Fibroblast of peridontal ligament (primary cell): ENCODE results near the gene SLC6A12.
"Not testable (repeated sequence)": the region's sequence is repeated elsewhere in the genome, so short reads cannot be mapped to it uniquely, and the experiment has no call there.

ENCODE experiments used
- DNase-seq: peaks from one replicate; pipeline ENCODE4 v3.0.0-alpha.2; 2010; ENCODE audit errors: extremely low read depth

SLC6A12 gene

DNA sequence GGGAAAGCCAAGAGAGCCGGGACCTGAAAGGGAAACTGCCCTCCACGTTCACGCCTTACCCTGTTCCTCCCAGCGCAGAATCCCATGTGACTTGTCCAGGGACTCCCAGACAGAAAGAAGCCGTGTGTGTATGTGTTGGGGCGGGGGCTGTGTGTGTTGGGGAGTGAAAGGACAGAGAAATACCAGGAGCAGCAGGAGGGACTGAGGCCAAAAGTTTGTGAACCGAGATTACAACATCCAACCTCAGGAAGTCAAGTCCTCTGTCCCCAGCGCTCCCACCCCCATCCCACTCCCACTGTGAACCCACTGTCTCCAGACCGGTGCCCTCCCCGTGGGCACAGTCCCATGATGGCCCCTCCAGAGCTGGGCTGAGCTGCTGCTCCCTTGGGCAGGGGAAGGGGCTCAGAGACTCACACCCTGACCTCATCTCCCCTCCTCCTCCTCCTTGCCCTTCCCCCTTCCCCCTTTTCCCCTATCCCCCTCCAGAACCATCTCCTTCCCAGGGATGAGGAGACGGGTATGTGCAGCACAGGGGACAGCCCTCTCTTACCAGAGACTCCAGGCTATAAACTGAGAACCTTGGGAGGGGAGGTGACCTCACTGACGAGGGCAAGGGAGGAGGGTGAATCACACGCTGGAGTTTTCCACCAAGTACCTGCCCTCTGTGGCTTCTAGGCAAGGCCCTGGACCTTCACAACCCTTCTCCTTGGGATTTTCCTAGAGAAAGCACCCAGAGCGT, at the start of gene SLC6A12:
TSS of gene SLC6A12 (minus strand) at position 155 of the 739 bp plus-strand sequence. CDS start 4,171 bp downstream, outside the sequence.
- no peak for DNase-seq

DNA sequence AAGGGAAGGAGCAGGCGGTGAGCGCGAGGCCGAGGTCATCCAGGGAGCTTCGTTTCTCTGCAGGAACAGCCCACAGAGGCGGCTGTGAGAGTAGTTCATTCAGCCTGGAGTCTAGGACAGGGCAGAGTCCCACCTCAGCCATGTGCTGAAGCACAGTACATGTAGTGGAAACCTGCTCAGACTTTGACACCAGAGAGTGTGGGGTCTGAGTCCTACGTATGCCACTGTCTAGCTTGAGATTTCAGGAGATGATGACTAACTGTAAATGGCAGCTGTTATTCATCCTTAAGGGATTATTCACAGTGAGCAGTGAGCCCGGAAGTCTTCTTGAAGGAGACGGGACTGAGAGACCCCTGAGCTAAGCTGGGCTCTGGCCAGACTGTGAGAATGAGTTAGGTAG, 49.6 kb upstream of the SLC6A12 start:
- no peak for DNase-seq

GRCh38 chr12:262817-263216, 48.9 kb upstream of the SLC6A12 start, which contains the start of gene SLC6A13:
TSS of gene SLC6A13 (minus strand) at chr12:262836. CDS start at chr12:260052, 2,784 bp downstream.
- no peak for DNase-seq

- no peak for DNase-seq
Observed at GRCh38 chr12:262113-262512, 48.2 kb upstream of the SLC6A12 start.

DNA sequence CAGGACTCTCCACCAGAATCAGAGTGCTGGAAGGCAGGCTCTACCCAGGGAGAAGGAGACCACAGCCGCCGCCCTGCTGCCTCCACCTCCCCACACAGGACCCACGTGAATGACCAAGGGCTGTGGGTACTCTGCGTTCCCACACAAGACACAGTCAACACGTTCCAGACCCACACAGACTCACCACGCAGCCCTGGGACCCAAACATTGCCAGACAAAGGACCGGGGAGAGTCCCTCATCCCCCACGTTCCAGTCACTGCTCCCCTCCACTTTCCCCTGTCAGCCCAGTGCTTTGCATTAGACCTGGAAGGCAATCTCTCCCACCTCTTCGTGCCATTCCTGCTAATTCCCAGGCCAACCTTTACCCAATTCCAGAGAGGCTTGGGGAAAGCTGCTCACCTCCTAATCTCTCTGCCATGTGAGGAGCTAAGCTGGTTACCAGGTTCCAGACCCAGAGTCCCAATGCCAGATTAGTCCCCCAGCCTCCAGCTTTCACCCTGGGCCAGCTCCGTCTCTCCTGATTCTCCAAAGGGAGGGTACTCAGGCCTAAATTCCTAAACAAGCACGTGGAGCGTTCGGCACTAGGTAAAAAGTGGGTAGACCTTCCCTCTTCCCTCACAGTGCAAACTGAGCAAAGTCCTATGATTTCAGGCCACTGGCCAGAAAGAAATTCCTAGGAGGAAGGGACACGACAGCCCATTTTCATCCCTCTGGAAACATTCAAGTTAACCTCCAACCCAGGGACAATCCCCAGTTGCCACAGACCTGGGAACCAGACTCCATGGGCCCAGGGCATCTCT, 43.8 kb upstream of the SLC6A12 start:
- no peak for DNase-seq

DNA sequence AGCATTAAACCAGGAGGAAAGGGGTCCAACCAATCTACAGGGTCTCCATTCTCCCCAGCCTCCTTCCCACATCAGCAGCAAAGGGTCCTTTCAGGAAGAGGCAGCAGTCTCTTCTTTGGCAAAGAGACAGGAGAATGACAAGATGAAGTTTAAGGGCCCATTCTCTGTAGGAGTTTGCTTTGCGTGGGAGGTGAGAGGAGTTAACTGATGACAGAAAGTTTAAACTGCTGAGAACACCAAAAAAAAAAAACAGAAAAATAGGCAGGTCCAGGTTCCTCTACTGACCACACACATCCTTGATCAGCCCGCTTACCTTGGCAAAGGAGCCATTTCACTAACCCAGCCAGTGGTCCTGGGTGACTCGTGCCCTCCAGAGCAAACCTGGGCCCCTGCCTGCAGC, 43.0 kb upstream of the SLC6A12 start:
- no peak for DNase-seq

- no peak for DNase-seq
Observed at GRCh38 chr12:256225-256624, 42.3 kb upstream of the SLC6A12 start.

DNA sequence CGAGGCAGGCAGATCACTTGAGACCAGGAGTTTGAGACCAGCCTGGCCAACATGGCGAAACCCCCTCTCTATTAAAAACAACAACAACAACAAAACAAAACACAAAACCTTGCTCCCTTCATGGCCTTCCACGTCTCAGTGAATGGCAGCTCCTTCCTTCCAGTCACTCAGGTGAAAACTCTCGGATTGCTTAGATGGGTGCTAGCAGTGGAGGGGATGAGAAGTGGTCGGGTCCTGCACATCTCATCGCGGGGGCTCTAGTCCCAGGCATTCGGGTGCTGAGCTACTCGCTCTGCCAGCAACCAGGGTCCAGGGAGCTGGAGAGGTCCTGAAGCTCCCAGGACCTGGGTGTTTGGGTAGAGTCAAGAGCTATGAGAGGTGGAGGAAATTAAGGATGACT, 41.0 kb upstream of the SLC6A12 start:
- no peak for DNase-seq

GRCh38 chr12:254039-254438, 40.1 kb upstream of the SLC6A12 start:
- DNase-seq, result no peak

GRCh38 chr12:253116-253831, 39.3 kb upstream of the SLC6A12 start:
- DNase-seq, result no peak

DNA sequence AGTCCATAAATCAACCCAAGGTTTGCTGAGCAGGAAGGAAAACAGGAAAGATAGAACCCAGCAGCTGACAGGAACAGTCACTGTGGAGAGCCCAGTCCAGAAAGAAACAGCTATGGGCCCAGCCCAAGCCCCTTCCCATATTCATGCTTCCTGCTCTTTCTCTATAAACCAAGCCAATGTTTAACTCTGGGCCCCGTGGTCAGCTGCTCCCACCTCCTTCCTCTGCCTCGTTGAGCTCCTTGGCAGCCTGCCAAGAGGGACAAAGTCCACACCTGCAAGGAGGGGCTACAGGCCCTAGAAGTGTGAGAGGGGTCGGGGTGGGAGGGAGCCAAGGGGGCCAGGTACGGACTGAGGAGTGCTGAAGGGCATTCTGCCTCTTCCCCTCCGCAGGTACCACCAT, 38.7 kb upstream of the SLC6A12 start:
- DNase-seq, result no peak

DNA sequence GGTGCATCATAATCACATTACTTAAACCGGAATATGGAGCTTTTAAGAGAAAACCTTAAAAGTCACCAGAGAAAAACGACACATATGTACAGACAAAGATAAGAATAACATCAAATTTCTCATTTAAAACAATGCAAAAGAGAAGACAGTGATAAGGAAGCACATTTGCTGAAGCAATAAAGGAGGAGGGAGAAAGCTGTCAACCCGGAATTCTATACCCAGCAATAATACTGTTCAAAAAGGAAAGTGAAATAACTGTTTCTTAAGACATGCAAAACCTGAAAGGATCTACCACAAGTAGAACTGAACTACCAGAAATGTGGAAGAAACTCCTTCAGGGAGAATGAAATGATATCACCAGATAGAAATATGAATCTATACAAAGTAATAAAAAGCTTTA, 33.3 kb upstream of the SLC6A12 start:
- no peak for DNase-seq

DNA sequence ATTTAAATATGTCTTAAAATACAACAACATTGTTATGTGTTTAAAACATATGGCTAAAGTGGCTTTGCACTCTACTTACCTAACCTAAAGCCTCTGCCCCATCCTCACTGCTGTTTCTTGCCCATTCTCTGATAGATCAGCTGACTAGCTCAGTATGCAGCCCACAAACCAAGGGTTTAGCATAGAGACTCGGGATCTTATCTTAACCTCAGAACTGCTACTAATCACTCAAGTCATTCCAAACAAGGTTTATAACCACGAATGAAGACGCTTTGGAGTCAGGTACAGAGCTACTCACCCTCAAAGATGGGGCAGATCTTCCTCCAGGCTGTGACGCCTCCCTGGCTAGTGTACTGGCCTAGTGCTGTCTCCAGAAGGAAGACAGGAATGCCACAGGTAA, 29.4 kb upstream of the SLC6A12 start:
- no peak for DNase-seq

DNA sequence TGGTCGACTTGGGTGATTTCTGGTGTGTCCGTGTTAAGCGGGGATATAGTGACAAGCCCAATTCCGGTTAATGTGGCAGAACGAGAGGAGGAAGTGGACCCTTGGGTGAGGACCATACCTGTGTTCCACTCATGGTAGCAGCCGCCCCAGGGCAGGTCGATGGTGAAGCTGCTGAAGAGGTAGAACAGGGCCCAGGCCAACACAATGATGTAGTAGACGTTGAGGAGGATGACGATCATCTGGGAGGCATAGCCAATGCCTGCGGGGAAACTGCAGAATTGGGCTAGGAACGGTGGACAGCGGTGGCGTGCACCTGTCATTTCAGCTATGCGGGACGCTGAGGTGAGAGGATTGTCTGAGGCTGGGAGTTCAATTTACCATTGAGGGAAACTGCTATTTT, 28.5 kb upstream of the SLC6A12 start:
- DNase-seq, result no peak

- DNase-seq, result no peak
Observed at GRCh38 chr12:241266-241665, 27.3 kb upstream of the SLC6A12 start.

DNA sequence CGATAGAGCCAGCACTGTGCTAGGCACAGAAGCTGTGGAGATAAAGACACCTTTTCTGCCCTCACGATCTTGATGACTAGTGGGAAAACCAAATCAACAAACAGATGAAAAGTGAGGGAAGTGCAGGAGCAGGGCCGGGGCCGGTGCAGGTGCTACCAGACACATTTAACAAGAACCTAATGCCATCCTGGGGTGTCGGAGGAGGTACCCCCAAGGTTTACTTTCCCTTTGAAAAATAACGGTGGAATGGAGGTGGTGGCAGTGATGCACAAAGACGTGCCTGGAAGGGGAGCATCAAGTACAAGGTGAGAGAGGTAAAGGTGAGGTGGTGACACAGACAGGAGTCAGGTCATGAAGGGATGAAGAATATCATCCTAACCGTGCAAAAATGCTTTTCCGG, 26.6 kb upstream of the SLC6A12 start:
- DNase-seq, result no peak

- DNase-seq, result no peak
Observed at GRCh38 chr12:238736-239398, 24.9 kb upstream of the SLC6A12 start.

- DNase-seq, result no peak
Observed at GRCh38 chr12:238116-238515, 24.2 kb upstream of the SLC6A12 start.

DNA sequence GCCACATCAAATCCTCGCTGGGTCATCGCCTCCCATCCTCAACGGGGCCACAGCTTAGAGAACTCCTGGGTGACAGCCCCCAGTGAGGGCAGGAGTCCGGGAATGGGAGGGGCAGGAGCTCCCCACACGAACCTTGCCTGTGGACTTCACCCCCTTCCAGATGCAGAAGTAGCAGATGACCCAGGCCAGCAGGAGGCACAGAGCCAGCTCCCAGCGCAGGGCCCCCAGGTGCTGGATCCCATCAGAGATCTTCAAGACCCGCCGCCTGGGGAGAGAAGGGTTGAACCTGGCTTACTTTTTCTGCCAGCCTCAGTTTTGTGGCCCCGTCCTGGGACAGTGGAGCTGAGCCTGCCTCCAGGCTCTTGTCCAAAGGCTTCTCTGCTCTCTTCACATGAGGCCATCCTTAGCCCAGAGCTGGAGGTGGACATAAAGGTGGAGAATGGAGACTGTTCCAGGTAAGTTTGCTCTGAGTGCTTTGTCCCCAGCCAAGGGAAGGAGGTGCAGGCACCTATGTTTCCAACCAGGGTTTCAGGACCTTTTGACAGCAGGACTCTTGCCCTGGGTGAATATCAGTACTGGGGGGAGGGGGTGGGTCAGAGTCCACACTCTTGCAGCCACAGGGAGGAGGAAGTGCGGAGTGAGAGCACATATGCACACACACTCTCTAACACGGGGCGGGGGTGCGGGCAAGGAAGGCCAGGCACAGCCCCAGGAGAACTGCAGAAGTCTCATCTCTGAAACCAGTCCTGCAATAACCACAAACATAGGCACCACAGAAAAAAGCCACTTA, 23.3 kb upstream of the SLC6A12 start:
- no peak for DNase-seq

GRCh38 chr12:236445-236844, 22.5 kb upstream of the SLC6A12 start:
- no peak for DNase-seq

GRCh38 chr12:235967-236366, 22.0 kb upstream of the SLC6A12 start:
- DNase-seq, result not testable (repeated sequence)
